ENCODE results near the gene TAPT1. TPM values are rescaled to one million over a fixed set of nuclear protein-coding genes. Genes with fewer than 3 reads are reported as not detected.

Gene TAPT1
- total RNA-seq, 1 experiment from 2014 or later, result 13.8 TPM

DNA sequence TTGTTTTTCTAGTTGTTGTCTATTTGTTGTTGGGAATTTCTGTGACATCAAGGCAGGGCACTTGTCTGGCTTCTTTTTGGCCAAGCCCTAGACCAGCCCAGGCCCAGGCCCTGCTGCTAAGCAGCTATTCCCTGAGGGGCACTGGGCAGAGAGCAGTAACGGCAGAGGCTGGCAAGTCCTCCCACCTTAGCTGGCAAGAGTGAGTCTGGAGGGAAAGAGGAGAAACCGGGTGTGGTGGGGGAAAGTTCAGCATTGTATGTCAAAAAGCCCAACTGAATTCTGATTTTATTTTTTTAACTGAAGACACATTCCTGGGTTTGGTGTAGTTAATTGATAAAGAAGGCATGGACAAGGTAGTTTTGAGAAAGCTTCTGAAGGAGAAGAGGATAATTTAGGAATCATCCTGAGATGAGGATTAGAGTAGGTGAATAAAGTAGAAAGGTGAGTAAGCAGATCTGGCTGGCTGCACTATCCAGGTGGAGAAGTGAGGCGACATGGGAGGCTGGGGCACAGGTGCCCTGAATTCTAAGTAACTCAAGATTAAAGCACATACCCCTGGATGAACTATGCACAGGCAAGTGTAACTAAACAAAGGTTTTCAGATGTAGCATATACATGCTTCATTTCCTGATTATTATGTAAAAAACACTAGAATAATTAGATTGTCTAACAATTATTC is 57.4 kb downstream of the TAPT1 start:
- no peaks in the 10 kb centered on the region for H3K36me3 ChIP-seq (ENCODE audit: low read depth)
- H3K79me2 ChIP-seq (ENCODE audit: low read depth), result no peaks in the 10 kb centered on the region
- H3F3A ChIP-seq (ENCODE audit: insufficient read depth, low read depth), result no peaks in the 10 kb centered on the region
- no peaks in the 10 kb centered on the region for H3K9me2 ChIP-seq (ENCODE audit: insufficient read depth)
- no TSS peak for BruUV-seq (replicated peaks)
- no peak overlapping the region for H3K4me2 ChIP-seq
- no peak for DNase-seq
- H4K20me1 ChIP-seq (ENCODE audit: insufficient read depth), result no peaks in the 10 kb centered on the region
- H3K4me1 ChIP-seq (replicated peaks; ENCODE audit: insufficient read depth), result no peaks in the 10 kb centered on the region
- H3K9me3 ChIP-seq (ENCODE audit: insufficient read depth, low read depth), result no peaks in the 10 kb centered on the region
- H3K27me3 ChIP-seq (ENCODE audit: insufficient read depth, low read depth), result no peaks in the 10 kb centered on the region
- ChIA-PET CTCF (no interaction called here), POLR2A (ENCODE audit: unreplicated experiment) (no interaction called here)
- no peak overlapping the region for H3K4me3 ChIP-seq
- intact Hi-C loops (cut with micrococcal nuclease; ENCODE audit: unreplicated experiment), result no loop called here
- no peak overlapping the region for H2AFZ ChIP-seq
- TF ChIP-seq EZH2 (IDR thresholded peaks at IDR 0.05; ENCODE audit: low read depth), result no peak
- TF ChIP-seq, protein P1, sequence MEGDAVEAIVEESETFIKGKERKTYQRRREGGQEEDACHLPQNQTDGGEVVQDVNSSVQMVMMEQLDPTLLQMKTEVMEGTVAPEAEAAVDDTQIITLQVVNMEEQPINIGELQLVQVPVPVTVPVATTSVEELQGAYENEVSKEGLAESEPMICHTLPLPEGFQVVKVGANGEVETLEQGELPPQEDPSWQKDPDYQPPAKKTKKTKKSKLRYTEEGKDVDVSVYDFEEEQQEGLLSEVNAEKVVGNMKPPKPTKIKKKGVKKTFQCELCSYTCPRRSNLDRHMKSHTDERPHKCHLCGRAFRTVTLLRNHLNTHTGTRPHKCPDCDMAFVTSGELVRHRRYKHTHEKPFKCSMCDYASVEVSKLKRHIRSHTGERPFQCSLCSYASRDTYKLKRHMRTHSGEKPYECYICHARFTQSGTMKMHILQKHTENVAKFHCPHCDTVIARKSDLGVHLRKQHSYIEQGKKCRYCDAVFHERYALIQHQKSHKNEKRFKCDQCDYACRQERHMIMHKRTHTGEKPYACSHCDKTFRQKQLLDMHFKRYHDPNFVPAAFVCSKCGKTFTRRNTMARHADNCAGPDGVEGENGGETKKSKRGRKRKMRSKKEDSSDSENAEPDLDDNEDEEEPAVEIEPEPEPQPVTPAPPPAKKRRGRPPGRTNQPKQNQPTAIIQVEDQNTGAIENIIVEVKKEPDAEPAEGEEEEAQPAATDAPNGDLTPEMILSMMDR (conservative IDR thresholded peaks at IDR 0.05), result no peak
- no peak overlapping the region for H3K27ac ChIP-seq

DNA sequence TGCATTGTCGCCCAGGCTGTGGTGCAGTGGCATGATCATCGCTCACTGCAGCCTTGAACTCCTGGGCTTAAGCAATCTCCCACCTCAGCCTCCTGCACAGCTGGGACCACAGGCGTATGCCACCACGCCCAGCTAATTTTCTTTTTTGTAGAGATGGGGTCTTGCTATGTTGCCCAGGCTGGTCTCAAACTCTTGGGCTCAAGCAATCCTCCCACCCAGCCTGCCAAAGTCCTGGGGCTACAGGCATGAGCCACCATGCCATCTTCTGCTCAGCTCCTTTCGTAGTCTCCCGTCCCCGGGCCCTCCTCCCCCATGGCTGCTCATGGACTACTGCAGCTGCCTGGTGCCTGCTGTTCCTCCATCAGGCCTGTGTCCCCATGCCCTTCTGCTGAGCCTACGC is 58.1 kb downstream of the TAPT1 start:
- Histone ChIP-seq H3K9me3 (ENCODE audit: insufficient read depth, low read depth) (no peaks in the 10 kb centered on the region), H3K36me3 (ENCODE audit: low read depth) (no peaks in the 10 kb centered on the region), H3K79me2 (ENCODE audit: low read depth) (no peaks in the 10 kb centered on the region), H2AFZ (no peak overlapping the region), H3K27me3 (ENCODE audit: insufficient read depth, low read depth) (no peaks in the 10 kb centered on the region), H3F3A (ENCODE audit: insufficient read depth, low read depth) (no peaks in the 10 kb centered on the region), H3K4me3 (no peak overlapping the region), H3K9me2 (ENCODE audit: insufficient read depth) (no peaks in the 10 kb centered on the region), H3K4me2 (no peak overlapping the region), H3K27ac (no peak overlapping the region), H3K4me1 (replicated peaks; ENCODE audit: insufficient read depth) (no peaks in the 10 kb centered on the region), H4K20me1 (ENCODE audit: insufficient read depth) (no peaks in the 10 kb centered on the region)
- no TSS peak for BruUV-seq (replicated peaks)
- POLR2A ChIA-PET (ENCODE audit: unreplicated experiment), result no interaction called here
- CTCF ChIA-PET, result no interaction called here
- no peak for DNase-seq
- intact Hi-C loops (cut with micrococcal nuclease; ENCODE audit: unreplicated experiment), result no loop called here
- TF ChIP-seq, protein P1 (conservative IDR thresholded peaks at IDR 0.05), result no peak
- TF ChIP-seq EZH2 (IDR thresholded peaks at IDR 0.05; ENCODE audit: low read depth), result no peak

DNA sequence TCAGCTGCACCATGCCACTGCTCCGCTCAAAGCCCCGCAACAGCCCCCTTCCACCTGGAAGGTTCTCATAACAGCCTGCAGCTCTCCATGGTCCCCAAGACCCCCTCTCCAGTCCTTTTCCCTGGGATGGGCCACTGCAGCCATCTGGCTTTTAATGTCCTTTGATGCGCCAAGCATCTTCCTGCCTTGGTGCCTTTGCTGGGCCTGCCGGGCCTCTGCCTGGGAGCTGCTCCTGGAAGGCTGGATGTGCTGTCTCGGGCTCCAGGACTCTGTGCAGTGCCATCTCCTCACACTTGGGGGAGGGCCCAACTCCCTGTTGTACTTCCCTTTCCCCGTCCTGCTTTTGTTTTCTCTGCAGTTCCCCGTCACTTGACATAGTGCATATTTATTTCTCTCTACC is 60.3 kb downstream of the TAPT1 start:
- intact Hi-C loops (cut with micrococcal nuclease; ENCODE audit: unreplicated experiment), result no loop called here
- ChIA-PET POLR2A (ENCODE audit: unreplicated experiment) (no interaction called here), CTCF (no interaction called here)
- TF ChIP-seq EZH2 (IDR thresholded peaks at IDR 0.05; ENCODE audit: low read depth), result no peak
- TF ChIP-seq, protein P1 (conservative IDR thresholded peaks at IDR 0.05), result no peak
- no peak for DNase-seq
- BruUV-seq (replicated peaks), result no TSS peak
- Histone ChIP-seq H3K36me3 (ENCODE audit: low read depth) (no peaks in the 10 kb centered on the region), H3K27ac (no peak overlapping the region), H3K4me3 (no peak overlapping the region), H3K9me3 (ENCODE audit: insufficient read depth, low read depth) (no peaks in the 10 kb centered on the region), H3K4me1 (replicated peaks; ENCODE audit: insufficient read depth) (no peaks in the 10 kb centered on the region), H3F3A (ENCODE audit: insufficient read depth, low read depth) (no peaks in the 10 kb centered on the region), H2AFZ (no peak overlapping the region), H4K20me1 (ENCODE audit: insufficient read depth) (no peaks in the 10 kb centered on the region), H3K27me3 (ENCODE audit: insufficient read depth, low read depth) (no peaks in the 10 kb centered on the region), H3K9me2 (ENCODE audit: insufficient read depth) (no peaks in the 10 kb centered on the region), H3K4me2 (no peak overlapping the region), H3K79me2 (ENCODE audit: low read depth) (no peaks in the 10 kb centered on the region)

Data from PC-9 (cell line).